GM19467 (cell line): ENCODE measurements around the gene RRAGC.
"Not testable (repeated sequence)": the region's sequence is repeated elsewhere in the genome, so short reads cannot be mapped to it uniquely, and the experiment has no call there.

Experiments used
- ATAC-seq: cut with Tn5 transposase; IDR thresholded peaks from one replicate; pipeline ENCODE4 v1.9.1; 2021; ENCODE audit warnings: mild to moderate bottlenecking, moderate library complexity; ENCODE audit not compliant: unreplicated experiment

RRAGC gene

GRCh38 chr1:38858833-38859560 is 575 bp downstream of the RRAGC start:
- ATAC-seq, result peak; percentile 26

GRCh38 chr1:38852780-38853179 is 6.8 kb downstream of the RRAGC start:
- ATAC-seq, result no peak

GRCh38 chr1:38848071-38848470 is 11.5 kb downstream of the RRAGC start:
- ATAC-seq, result no peak

DNA sequence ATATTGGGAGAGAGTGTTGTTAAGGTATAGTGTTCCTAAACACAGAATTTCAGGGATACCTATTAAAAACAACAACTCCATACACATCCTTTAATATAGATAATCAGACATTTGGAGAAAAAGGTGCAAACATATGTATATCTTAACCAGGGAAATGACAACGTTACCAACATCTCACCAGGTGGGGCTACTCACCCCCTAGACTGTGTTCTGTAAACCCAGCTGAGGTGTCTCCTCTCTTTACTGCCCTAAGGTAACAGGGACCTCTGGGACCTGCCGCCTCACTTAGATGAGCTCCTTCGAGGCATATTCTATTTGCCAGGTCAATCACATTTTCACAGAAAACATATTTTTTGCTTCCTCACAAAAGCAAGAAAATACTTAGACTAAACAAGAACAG is 13.4 kb downstream of the RRAGC start:
- no peak for ATAC-seq

DNA sequence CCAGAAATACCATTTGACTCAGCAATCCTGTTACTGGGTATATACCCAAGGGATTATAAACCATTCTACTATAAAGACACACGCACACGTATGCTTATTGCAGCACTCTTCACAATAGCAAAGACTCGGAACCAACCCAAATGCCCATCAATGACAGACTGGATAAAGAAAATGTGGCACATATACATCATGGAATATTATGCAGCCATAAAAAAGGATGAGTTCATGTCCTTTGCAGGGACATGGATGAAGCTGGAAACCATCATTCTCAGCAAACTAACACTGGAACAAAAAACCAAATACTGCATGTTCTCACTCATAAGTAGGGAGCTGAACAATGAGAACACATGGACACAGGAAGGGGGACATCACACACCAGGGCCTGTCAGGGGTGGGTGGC is 14.5 kb downstream of the RRAGC start:
- ATAC-seq, result not testable (repeated sequence)

DNA sequence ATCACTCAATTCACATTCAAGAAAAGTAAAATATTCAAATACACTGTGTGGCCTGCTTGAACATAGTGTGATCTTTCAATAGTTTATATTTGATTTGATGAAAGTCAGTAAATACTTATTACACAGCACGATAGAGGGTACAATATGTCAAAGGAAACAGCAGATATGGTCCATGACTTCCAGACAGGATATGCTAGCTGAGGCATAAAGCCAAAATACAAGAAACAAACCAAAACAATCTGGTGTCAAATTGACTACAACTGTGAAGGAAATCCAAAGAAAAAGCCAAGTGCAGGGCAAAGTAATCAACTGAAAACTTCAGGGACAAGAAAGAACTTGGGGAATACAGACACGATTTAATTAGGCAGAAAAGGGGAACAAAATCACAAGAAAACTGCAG is 19.3 kb downstream of the RRAGC start:
- no peak for ATAC-seq

DNA sequence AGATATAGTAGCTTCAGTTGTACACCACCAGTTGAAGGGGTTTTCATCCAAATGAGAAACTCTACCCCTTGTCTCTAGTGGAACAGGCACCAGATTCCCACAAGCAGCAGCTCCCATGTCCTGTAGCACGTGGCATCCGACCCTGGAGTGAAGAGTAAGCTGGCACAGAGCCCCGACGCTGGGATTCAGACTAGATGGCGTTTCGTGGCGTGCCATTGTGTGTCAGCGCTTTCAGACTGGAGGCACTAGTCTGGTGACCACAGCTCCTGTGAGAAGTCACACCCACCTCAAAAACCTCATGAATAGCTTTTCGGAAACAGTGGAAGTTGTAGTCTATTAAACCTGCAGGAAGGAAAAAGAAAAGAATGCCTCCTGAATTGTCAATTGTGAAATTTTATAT is 20.2 kb downstream of the RRAGC start:
- ATAC-seq, result no peak

DNA sequence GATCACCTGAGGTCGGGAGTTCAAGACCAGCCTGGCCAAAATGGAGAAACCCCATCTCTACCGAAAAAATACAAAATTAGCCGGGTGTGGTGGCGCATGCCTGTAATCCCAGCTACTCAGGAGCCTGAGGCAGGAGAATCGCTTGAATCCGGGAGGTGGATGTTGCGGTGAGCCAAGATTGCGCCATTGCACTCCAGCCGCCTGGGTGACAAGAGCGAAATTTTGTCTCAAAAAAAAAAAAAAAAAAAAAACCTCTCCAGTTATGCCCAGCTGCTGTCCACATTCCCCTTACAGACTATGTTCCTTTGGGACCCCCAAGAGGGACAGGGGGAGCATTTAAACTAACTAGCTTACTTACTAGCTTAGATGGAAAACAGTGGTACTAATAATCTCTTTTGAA is 23.3 kb downstream of the RRAGC start:
- ATAC-seq, result not testable (repeated sequence)

GRCh38 chr1:38834937-38835827 is 24.4 kb downstream of the RRAGC start:
- no peak for ATAC-seq

- no peak for ATAC-seq
Measured at GRCh38 chr1:38834221-38834782, 25.3 kb downstream of the RRAGC start.

DNA sequence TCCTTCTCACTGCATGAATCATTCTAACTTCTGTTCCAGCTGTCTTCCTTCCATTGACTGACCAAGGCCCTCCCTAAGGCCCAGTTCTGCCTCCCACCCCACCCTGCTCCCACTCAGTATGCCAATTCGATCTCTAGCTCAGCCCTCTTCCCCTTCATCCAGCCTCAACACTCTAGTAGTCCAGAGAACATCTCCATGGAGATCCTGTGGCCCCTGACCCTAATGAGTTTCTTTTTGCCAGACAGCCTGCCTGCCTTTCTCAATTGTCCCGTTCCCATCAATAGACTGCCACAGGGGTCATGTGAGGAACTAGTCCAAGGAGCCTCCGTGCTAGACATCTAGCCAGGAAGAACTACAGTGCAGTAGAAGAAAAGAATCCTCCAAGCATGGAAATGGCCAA is 26.4 kb downstream of the RRAGC start:
- ATAC-seq, result no peak

DNA sequence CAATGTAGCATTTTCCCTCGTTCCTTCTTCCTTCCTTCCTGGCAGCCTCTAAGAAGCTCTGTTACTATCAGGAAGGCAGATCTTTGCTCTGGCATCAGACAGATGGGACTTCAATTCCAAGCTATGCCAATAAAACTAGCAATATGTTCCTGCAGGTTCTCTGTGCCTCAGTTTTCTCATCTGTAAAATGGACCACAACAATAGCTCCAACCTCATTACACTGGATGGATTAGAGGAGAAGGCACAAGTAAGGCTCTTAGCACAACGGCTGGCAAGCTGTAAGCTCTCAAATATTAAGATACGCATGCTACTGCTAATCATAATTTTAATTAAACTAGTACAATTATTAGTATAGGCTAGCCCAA is 27.2 kb downstream of the RRAGC start:
- ATAC-seq, result no peak

DNA sequence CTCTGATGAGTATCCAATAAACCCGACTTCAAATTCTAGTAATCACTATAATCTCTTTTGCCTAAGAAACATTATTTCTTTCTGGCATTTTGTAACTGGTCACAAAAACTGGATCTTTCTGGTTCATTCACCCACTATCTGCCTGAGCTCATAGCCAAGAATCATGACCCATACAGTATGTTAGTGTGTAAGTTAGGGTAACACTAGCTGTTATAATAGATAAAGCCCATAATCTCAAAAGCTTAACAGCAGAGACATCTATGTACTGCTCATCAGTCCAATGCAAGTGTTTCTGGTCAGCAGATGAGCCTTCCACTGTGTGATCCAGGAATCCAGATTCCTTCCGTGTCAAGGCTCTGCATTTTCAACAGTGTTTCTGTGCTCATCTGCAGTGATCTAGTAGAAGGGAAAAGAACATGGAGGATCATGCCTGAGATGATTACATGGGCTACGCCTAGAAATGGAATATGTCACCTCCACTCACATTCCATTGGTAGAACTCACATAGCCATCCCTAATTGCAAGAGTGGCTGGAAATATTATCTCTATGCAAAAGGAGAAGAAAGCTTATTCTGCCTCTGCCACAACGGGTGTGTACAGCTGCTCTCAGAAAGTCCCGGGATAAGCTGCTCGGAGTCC is 27.7 kb downstream of the RRAGC start:
- no peak for ATAC-seq

DNA sequence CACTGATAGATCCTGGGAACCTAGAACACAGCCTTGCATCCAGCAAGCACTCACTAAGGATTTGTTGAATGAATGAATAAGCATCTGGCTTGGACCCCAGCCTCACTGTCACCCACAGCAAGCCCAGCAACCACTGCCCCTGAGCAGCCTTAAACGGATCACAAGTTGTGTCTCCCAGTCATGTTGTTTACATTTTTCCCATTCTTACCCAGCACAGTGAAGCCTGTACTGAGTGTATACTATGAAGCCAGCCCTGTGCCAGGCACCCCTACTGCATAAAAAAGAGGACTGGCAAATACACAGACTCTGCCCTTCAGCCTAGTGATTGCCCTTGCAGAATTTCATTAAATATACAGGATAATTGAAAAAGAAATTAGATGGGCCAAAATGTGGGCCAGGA is 30.2 kb downstream of the RRAGC start:
- no peak for ATAC-seq

GRCh38 chr1:38827318-38827717 is 32.3 kb downstream of the RRAGC start:
- ATAC-seq, result no peak

DNA sequence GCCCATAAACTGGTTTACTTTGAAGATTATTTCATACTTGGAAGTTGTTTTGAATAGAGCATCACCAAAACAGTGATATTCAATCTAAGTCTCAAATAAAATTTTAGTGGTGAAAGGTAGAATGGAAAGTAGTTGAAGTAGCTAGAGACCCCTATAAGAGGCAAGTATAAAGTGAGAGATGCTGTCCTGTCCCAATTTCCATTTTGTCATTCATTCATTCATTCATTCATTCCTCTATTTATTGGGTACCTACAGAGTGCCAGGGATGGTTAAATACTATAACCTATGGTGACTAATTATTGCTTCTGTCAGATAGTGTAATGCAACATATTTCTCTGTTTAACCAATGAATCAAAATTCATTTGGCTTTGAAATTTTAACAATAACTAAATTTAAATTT is 32.7 kb downstream of the RRAGC start:
- no peak for ATAC-seq

- ATAC-seq, result no peak
Measured at GRCh38 chr1:38826262-38826661, 33.3 kb downstream of the RRAGC start.

- ATAC-seq, result no peak
Measured at GRCh38 chr1:38820860-38821259, 38.7 kb downstream of the RRAGC start.

DNA sequence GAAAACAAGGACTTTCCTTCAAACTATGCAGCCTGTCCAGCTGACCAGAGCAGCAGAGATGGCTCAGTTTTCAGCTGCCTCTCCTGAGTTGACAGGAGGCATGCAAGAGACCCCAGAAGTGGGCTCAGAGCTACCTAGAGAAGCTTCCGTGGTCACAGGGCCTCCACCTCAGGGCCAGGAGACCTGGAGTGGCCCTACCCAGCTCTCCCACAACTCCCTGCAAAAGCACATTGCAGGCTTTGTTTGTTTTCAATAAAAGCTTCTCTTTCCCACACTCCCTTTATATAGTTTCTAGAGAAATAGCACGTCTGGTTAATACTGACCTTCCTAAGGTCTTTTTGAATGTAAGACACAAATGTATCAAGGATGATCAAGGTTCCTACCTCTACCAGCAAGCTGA is 40.1 kb downstream of the RRAGC start:
- no peak for ATAC-seq

DNA sequence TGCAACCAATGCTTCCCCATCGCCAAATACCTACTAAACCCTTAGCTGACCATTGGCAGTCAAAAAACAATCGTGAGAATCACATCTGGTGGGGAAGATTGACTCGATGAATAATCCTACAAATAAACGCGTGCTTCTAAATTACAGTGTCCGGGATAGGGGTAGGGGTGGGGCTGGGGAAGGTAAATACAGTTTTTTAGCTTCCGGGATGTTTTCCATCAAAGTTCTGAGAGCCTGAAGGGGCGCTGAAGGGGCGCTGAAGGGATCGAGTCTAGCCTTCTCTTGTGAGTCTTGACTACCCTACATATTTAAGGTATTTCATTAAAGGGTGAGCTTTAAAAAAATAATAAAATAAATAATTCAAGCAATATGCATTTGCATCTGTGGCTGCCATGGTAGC is 40.5 kb downstream of the RRAGC start:
- ATAC-seq, result no peak

- no peak for ATAC-seq
Measured at GRCh38 chr1:38818175-38818976, 41.2 kb downstream of the RRAGC start.
